Gastroesophageal sphincter (tissue), 4 donors: ENCODE measurements around the gene TRIM6. TPM values are rescaled to one million over a fixed set of nuclear protein-coding genes. Genes with fewer than 3 reads are reported as not detected.

Experiments used
- ATAC-seq: fragments of 150-250 bp; one replicate; pipeline ENCODE4 v1.9.1; 2016; ENCODE audit warnings: mild to moderate bottlenecking, moderate library complexity
- H3K27ac ChIP-seq, 4 donors: fragments of 200-600 bp; sonication (generic) in 3 of 4; 1 replicate in 3 of 4; 2 replicates in 1 of 4; pipeline ENCODE4 v1.5.1; 2016 to 2019
- H3K27me3 ChIP-seq: fragments of 200-600 bp; sonication (generic); one replicate; pipeline ENCODE4 v1.5.1; 2019
- H3K36me3 ChIP-seq, 2 donors: fragments of 200-600 bp; sonication (generic); one replicate each; pipeline ENCODE4 v1.5.1; 2019; ENCODE audit warnings: control low read depth in 1 of 2
- H3K4me1 ChIP-seq, 3 donors: fragments of 200-600 bp; sonication (generic); 1 replicate in 2 of 3; 2 replicates in 1 of 3; pipeline ENCODE4 v1.5.1; 2016 to 2019; ENCODE audit warnings: control low read depth in 2 of 3
- H3K4me3 ChIP-seq, 2 donors: fragments of 200-600 bp; sonication (generic); one replicate each; pipeline ENCODE4 v1.5.1; 2019; ENCODE audit warnings: mild to moderate bottlenecking in 1 of 2, moderate library complexity in 1 of 2
- H3K9me3 ChIP-seq, 3 donors: fragments of 200-600 bp; sonication (generic); one replicate each; pipeline ENCODE4 v1.5.1; 2017 to 2019; ENCODE audit warnings: control low read depth in 2 of 3
- EP300 ChIP-seq: sonication (generic); formaldehyde crosslinking; IDR thresholded peaks from one replicate; pipeline ENCODE4 v1.6.1; 2017; ENCODE audit warnings: antibody characterized with exemption, mild to moderate bottlenecking
- POLR2A ChIP-seq, 2 donors: fragments of 450-650 bp; IDR thresholded peaks; one replicate each; pipeline ENCODE4 v1.6.1; 2017; ENCODE audit warnings: antibody characterized with exemption in 2 of 2, mild to moderate bottlenecking in 2 of 2, moderate library complexity in 1 of 2
- POLR2AphosphoS5 ChIP-seq: sonication (generic); formaldehyde crosslinking; IDR thresholded peaks from one replicate; pipeline ENCODE4 v1.6.1; 2017; ENCODE audit warnings: antibody characterized with exemption
- WGBS, 2 donors: methylation state at CpG; one replicate each; pipeline ENCODE4 v1.1.5; 2018; ENCODE audit warnings: low coverage in 1 of 2; 5-methylcytosine and 5-hydroxymethylcytosine counted together
- total RNA-seq, 4 donors: library from RNA; depleted of rRNA; stranded (reverse); fragments of >200 nt; gene quantifications; one replicate each; pipeline ENCODE4 v1.1.0, GENCODE V29; 2016
- TF ChIP-seq, protein P1 (sequence below), 4 experiments: fragments of 200-600 bp in 2 of 4; fragments of 450-650 bp in 2 of 4; sonication (generic) in 1 of 4; IDR thresholded peaks; one replicate each; pipeline ENCODE4 v1.5.1; 2017 to 2019; ENCODE audit warnings: antibody characterized with exemption in 4 of 4, mild to moderate bottlenecking in 2 of 4, moderate library complexity in 2 of 4

TRIM6 gene
- total RNA-seq, 4 donors from 2014 or later = 1.6 to 5.6 (median 2.1) TPM

DNA sequence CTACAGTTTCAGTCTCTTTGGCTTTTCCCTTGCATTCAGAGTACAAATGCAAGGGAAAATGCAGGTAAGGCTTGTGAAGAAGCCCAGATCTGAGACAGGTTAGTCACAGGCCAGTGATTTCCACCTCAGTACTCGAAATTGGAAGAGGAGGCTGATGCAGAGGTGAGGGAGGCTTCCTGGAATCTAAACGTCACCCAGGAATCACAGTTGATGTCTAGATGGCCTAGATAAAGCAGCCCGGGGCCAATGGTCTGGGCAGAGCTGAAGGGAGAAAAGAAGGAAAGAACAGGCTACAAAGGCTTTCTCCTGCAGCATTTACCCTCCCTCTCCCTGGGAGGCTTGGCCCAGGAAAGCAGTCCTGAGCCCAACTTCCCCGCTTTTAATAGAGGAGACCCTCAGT is 8.5 kb downstream of the TRIM6 start:
- H3K4me3 ChIP-seq = no peak overlapping the region
- TF ChIP-seq POLR2AphosphoS5 (no peak), EP300 (no peak), POLR2A (IDR thresholded peaks at IDR 0.05) (no peak)
- TF ChIP-seq, protein P1, sequence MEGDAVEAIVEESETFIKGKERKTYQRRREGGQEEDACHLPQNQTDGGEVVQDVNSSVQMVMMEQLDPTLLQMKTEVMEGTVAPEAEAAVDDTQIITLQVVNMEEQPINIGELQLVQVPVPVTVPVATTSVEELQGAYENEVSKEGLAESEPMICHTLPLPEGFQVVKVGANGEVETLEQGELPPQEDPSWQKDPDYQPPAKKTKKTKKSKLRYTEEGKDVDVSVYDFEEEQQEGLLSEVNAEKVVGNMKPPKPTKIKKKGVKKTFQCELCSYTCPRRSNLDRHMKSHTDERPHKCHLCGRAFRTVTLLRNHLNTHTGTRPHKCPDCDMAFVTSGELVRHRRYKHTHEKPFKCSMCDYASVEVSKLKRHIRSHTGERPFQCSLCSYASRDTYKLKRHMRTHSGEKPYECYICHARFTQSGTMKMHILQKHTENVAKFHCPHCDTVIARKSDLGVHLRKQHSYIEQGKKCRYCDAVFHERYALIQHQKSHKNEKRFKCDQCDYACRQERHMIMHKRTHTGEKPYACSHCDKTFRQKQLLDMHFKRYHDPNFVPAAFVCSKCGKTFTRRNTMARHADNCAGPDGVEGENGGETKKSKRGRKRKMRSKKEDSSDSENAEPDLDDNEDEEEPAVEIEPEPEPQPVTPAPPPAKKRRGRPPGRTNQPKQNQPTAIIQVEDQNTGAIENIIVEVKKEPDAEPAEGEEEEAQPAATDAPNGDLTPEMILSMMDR (IDR thresholded peaks at IDR 0.05) = no peak
- H3K9me3 ChIP-seq = no peaks in the 10 kb centered on the region
- H3K36me3 ChIP-seq = peaks cover 0 to 11% of the 10 kb centered on the region in 2 donors
- ATAC-seq = no peak
- 88% methylated on average over 3 of the region's 4 CpGs; no CpG with 5 or more reads in 1 of the 2 donors for WGBS, 2 donors
- peaks cover 0 to 25% (median 0%) of the 10 kb centered on the region in 3 donors for H3K4me1 ChIP-seq
- H3K27me3 ChIP-seq = no peaks in the 10 kb centered on the region
- no peak overlapping the region for H3K27ac ChIP-seq

DNA sequence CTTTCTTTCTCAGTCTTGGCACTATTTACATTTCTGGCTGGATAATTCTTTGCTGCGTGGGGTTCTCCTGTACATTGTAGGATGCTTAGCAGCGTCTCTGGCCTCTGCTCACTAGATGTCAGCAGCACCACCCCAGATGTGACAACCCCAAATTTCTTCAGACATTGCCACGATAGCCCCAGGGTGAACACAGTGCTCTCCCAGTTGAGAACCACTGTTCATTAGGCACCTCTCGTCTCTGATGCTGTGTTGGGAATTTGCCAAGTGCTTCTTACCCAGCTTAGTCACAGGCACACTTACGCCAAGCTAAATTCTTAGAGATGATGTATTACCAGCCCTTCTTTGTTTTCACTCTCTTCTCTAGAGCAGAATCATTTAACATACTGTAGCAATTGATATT is 9.4 kb downstream of the TRIM6 start:
- Histone ChIP-seq H3K36me3 (peaks cover 0 to 20% of the 10 kb centered on the region in 2 donors), H3K27me3 (no peaks in the 10 kb centered on the region), H3K4me1 (peaks cover 0 to 16% (median 0%) of the 10 kb centered on the region in 3 donors), H3K4me3 (no peak overlapping the region), H3K9me3 (no peaks in the 10 kb centered on the region), H3K27ac (peak overlapping the region in 1 of 4 donors; percentile 10)
- WGBS, 2 donors = 25 to 71% methylated on average over 3 to 5 of the region's 5 CpGs
- TF ChIP-seq, protein P1 (IDR thresholded peaks at IDR 0.05) = no peak
- TF ChIP-seq EP300 (no peak), POLR2A (IDR thresholded peaks at IDR 0.05) (no peak), POLR2AphosphoS5 (no peak)
- ATAC-seq = peak; percentile 18

DNA sequence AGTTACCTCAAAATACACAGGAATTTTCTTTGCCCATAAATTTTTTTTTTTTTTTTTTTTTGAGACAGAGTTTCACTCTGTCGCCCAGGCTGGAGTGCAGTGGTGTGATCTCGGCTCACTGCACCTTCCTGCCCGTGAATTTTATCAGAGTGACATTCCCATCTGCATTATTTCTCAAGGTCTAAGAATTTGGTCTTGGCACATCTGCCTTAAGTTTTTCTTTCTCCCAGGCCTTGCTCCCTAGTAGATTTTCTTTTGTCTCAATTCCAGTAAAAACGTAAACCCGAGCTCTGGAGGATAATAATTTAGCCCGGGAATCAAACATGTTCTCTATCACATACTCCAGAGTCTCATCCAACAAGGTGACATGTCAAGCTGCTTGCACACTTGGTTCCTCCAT is 12.4 kb downstream of the TRIM6 start:
- peaks cover 0 to 12% (median 0%) of the 10 kb centered on the region in 3 donors for H3K4me1 ChIP-seq
- ATAC-seq = no peak
- H3K4me3 ChIP-seq = no peak overlapping the region
- no peaks in the 10 kb centered on the region for H3K9me3 ChIP-seq
- no peaks in the 10 kb centered on the region for H3K27me3 ChIP-seq
- 40 to 51% methylated on average over 1 to 6 of the region's 6 CpGs for WGBS, 2 donors
- peaks cover 0 to 24% of the 10 kb centered on the region in 2 donors for H3K36me3 ChIP-seq
- TF ChIP-seq POLR2A (IDR thresholded peaks at IDR 0.05) = no peak
- TF ChIP-seq, protein P1 (IDR thresholded peaks at IDR 0.05) = no peak
- no peak for TF ChIP-seq EP300
- no peak for TF ChIP-seq POLR2AphosphoS5
- H3K27ac ChIP-seq = no peak overlapping the region

DNA sequence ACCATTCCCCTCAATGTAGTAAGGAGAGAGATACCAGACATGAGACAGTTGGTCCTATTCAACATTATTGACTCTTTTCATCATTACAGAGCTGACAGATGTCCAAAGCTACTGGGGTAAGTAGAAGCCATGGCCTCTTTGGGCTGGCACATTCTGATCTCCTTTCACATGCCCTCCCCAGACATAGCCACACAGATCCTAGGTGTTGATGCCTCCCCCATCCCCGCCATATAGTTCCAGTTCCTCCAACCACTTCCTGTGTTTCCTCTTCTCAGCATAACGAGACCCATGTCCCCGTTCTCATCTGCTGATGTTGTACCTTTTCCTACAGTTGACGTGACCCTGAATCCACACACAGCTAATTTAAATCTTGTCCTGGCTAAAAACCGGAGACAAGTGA is 14.0 kb downstream of the TRIM6 start:
- H3K4me3 ChIP-seq = no peak overlapping the region
- no peak for ATAC-seq
- H3K27ac ChIP-seq = no peak overlapping the region
- H3K9me3 ChIP-seq = no peaks in the 10 kb centered on the region
- peaks cover 0 to 9% (median 0%) of the 10 kb centered on the region in 3 donors for H3K4me1 ChIP-seq
- TF ChIP-seq EP300 (no peak), POLR2AphosphoS5 (no peak), POLR2A (IDR thresholded peaks at IDR 0.05) (no peak)
- TF ChIP-seq, protein P1 (IDR thresholded peaks at IDR 0.05) = no peak
- 82 to 91% methylated on average over 3 to 5 of the region's 5 CpGs for WGBS, 2 donors
- no peaks in the 10 kb centered on the region for H3K27me3 ChIP-seq
- peaks cover 0 to 14% of the 10 kb centered on the region in 2 donors for H3K36me3 ChIP-seq

DNA sequence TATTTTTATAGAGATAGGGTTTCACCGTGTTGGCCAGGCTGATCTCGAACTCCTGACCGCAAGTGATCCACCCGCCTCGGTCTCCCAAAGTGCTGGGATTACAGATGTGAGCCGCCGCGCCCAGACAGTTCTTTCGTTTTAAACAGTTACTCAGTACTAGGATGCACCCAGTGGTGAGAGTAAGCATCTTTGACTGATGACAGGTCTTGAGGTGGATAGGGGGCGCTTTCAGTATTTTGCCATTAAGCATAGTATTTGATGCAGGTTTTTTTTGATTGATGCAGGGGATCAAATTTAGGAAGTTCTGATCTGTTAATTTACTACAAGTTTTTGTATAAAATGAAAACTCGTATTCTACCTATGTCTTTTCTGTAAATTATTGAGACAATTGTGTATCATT is 15.2 kb downstream of the TRIM6 start:
- WGBS, 2 donors = 91 to 100% methylated on average over 1 to 11 of the region's 11 CpGs
- no peaks in the 10 kb centered on the region for H3K9me3 ChIP-seq
- no peak overlapping the region for H3K27ac ChIP-seq
- no peaks in the 10 kb centered on the region for H3K4me1 ChIP-seq
- no peak overlapping the region for H3K4me3 ChIP-seq
- H3K36me3 ChIP-seq = peaks cover 0 to 13% of the 10 kb centered on the region in 2 donors
- no peaks in the 10 kb centered on the region for H3K27me3 ChIP-seq
- TF ChIP-seq POLR2AphosphoS5 (no peak), EP300 (no peak), POLR2A (IDR thresholded peaks at IDR 0.05) (no peak)
- TF ChIP-seq, protein P1 (IDR thresholded peaks at IDR 0.05) = no peak
- no peak for ATAC-seq
